HepG2 (cell line): ENCODE data around the gene ID3. TPM values are rescaled to one million over a fixed set of nuclear protein-coding genes. Genes with fewer than 3 reads are reported as not detected.

Experiments used
- ARID5B ChIP-seq: IDR thresholded peaks from 2 replicates; pipeline ENCODE4 v1.4.0; 2020; ENCODE audit warnings: mild to moderate bottlenecking, missing genetic modification reagents
- ETV5 ChIP-seq: IDR thresholded peaks from 2 replicates; pipeline ENCODE4 v1.6.1; 2018; ENCODE audit warnings: missing biosample characterization, missing genetic modification reagents, inconsistent platforms, borderline replicate concordance
- GPN1 ChIP-seq: sonication (generic); formaldehyde crosslinking; IDR thresholded peaks from 2 replicates; pipeline ENCODE4 v1.5.1; 2020; ENCODE audit warnings: missing genetic modification reagents, borderline replicate concordance
- HMGXB4 ChIP-seq, 2 experiments: sonication (generic) in 1 of 2; formaldehyde crosslinking in 1 of 2; IDR thresholded peaks; 2 replicates each; pipeline versions ENCODE4 v1.4.0 to v1.6.1; 2018 to 2020; ENCODE audit warnings: missing genetic modification reagents in 2 of 2, borderline replicate concordance in 1 of 2, low read depth in 1 of 2, mild to moderate bottlenecking in 1 of 2, missing biosample characterization in 1 of 2
- IKZF5 ChIP-seq: IDR thresholded peaks from 2 replicates; pipeline ENCODE4 v1.6.1; 2018; ENCODE audit warnings: missing genetic modification reagents, mild to moderate bottlenecking, missing compliant biosample characterization
- KMT2B ChIP-seq: IDR thresholded peaks from 2 replicates; pipeline ENCODE4 v1.6.1; 2016; ENCODE audit warnings: missing genetic modification reagents, missing compliant biosample characterization
- MIER3 ChIP-seq: IDR thresholded peaks from 2 replicates; pipeline ENCODE4 v1.6.1; 2016; ENCODE audit warnings: missing compliant biosample characterization, borderline replicate concordance
- NFKB2 ChIP-seq: sonication (generic); formaldehyde crosslinking; IDR thresholded peaks from 2 replicates; pipeline ENCODE4 v1.4.0; 2020; ENCODE audit warnings: missing genetic modification reagents, borderline replicate concordance
- NR3C1 ChIP-seq: sonication (generic); formaldehyde crosslinking; IDR thresholded peaks from 2 replicates; pipeline ENCODE4 v1.4.0; 2020; ENCODE audit warnings: missing genetic modification reagents
- STAG1 ChIP-seq: sonication (generic); formaldehyde crosslinking; IDR thresholded peaks from 2 replicates; pipeline ENCODE4 v1.4.0; 2020; ENCODE audit warnings: missing genetic modification reagents
- TSC22D2 ChIP-seq: sonication (generic); formaldehyde crosslinking; IDR thresholded peaks from 2 replicates; pipeline ENCODE4 v1.5.1; 2020; ENCODE audit warnings: missing genetic modification reagents, mild to moderate bottlenecking, borderline replicate concordance
- ZNF251 ChIP-seq: sonication (generic); formaldehyde crosslinking; IDR thresholded peaks from 2 replicates; pipeline ENCODE4 v1.9.0; 2021; ENCODE audit warnings: mild to moderate bottlenecking, missing genetic modification reagents
- ZNF253 ChIP-seq: sonication (generic); formaldehyde crosslinking; IDR thresholded peaks from 2 replicates; pipeline ENCODE4 v1.8.0; 2022; ENCODE audit warnings: mild to moderate bottlenecking, missing genetic modification reagents, borderline replicate concordance
- ZNF335 ChIP-seq: sonication (generic); formaldehyde crosslinking; IDR thresholded peaks from 2 replicates; pipeline ENCODE4 v1.4.0; 2020; ENCODE audit warnings: missing genetic modification reagents
- ZNF382 ChIP-seq: sonication (generic); formaldehyde crosslinking; IDR thresholded peaks from 2 replicates; pipeline ENCODE4 v1.5.0; 2020; ENCODE audit warnings: missing genetic modification reagents, mild to moderate bottlenecking, borderline replicate concordance
- ZNF740 ChIP-seq: sonication (generic); formaldehyde crosslinking; IDR thresholded peaks from 2 replicates; pipeline ENCODE4 v1.4.0; 2020; ENCODE audit warnings: missing genetic modification reagents
- ZNF770 ChIP-seq: sonication (generic); formaldehyde crosslinking; IDR thresholded peaks from 2 replicates; pipeline ENCODE4 v1.5.0; 2020; ENCODE audit warnings: mild to moderate bottlenecking, missing genetic modification reagents
- ZNF816 ChIP-seq: sonication (generic); formaldehyde crosslinking; IDR thresholded peaks from 2 replicates; pipeline ENCODE4 v1.8.0; 2022; ENCODE audit warnings: missing genetic modification reagents, mild to moderate bottlenecking, borderline replicate concordance
- polyA plus RNA-seq, 8 experiments: library from polyadenylated mRNA; depleted of rRNA in 3 of 8; stranded (reverse) in 7 of 8; unstranded in 1 of 8; fragments of >200 nt; fragmentation: Illumina TruSeq in 4 of 8; extraction: Trizol in 4 of 8; gene quantifications; 2 replicates each; pipeline versions ENCODE4 v1.2.1 to v1.2.3, GENCODE V29; 2011 to 2016; ENCODE audit warnings: low read depth in 4 of 8, missing spikeins in 1 of 8, mixed read lengths in 1 of 8; ENCODE audit not compliant: insufficient read depth in 1 of 8
- total RNA-seq, 5 experiments: library from RNA; depleted of rRNA; stranded (reverse); fragments of >200 nt; fragmentation: Illumina TruSeq; extraction: Trizol; gene quantifications; 2 replicates each; pipeline ENCODE4 v1.2.3, GENCODE V29; 2016; ENCODE audit warnings: low read depth in 1 of 5

ID3 gene
- total and polyA plus RNA-seq, 2 of the 13 experiments (the other 11 are each of a cell fraction or from before 2014, with no cell fraction given): 64.8 to 115 TPM

GRCh38 chr1:23544444-23545389 is 14.6 kb downstream of the ID3 start (continued):
- TF ChIP-seq HMGXB4 (CRISPR knock-in tag; IDR thresholded peaks at IDR 0.05; ENCODE audit: borderline replicate concordance in 1 of 2, low read depth in 1 of 2) (peak in 1 of 2 experiments; percentile 31; a peak in 1 of 4 replicates), ZNF816 (CRISPR knock-in tag) (no peak), KMT2B (CRISPR knock-in tag) (no peak), ZNF335 (peak; percentile 39; the same call in 1 of the 2 replicates), ZNF251 (no peak), NR3C1 (CRISPR knock-in tag) (no peak), TSC22D2 (CRISPR knock-in tag) (peak; percentile 31; the same call in 1 of the 2 replicates), MIER3 (peak; percentile 33; the same call in 1 of the 2 replicates), STAG1 (peak; percentile 99), ETV5 (CRISPR knock-in tag) (peak; percentile 9; the same call in 1 of the 2 replicates), IKZF5 (CRISPR knock-in tag) (peak; percentile 56; the same call in 1 of the 2 replicates), ZNF382 (CRISPR knock-in tag) (no peak), GPN1 (CRISPR knock-in tag) (no peak), ZNF253 (no peak), ZNF740 (CRISPR knock-in tag) (0 out of 2 replicates have a peak, but pooled peaks have one; percentile 21), NFKB2 (CRISPR knock-in tag) (no peak), ZNF770 (no peak; the same call in 1 of the 2 replicates), ARID5B (CRISPR knock-in tag) (peak; percentile 32; the same call in 1 of the 2 replicates)
